LHCN-M2 (cell line): Measurements from ENCODE around the gene RNF31. TPM values are rescaled to one million over a fixed set of nuclear protein-coding genes. Genes with fewer than 3 reads are reported as not detected.
"Not testable (repeated sequence)": the region's sequence is repeated elsewhere in the genome, so short reads cannot be mapped to it uniquely, and the experiment has no call there.

Experiments used
- DNase-seq: peaks from one replicate; pipeline ENCODE4 v3.0.0-alpha.2; 2012; ENCODE audit warnings: low read depth
- total RNA-seq: library from RNA; depleted of rRNA; stranded (reverse); fragments of >200 nt; gene quantifications from 2 replicates; pipeline ENCODE4 v1.2.3, GENCODE V29; 2014; rRNA removed

Gene RNF31
- total RNA-seq, 1 experiment from 2014 or later: 44.2 TPM

- not testable (repeated sequence) for DNase-seq
Observed at GRCh38 chr14:24202538-24202937, 55.2 kb downstream of the RNF31 start.

GRCh38 chr14:24203249-24203886 is 56.1 kb downstream of the RNF31 start:
- not testable (repeated sequence) for DNase-seq

- no peak for DNase-seq
Observed at GRCh38 chr14:24204163-24205146, 57.2 kb downstream of the RNF31 start.

- no peak for DNase-seq
Observed at GRCh38 chr14:24206260-24207103, 59.2 kb downstream of the RNF31 start.

GRCh38 chr14:24207104-24207551 is 59.8 kb downstream of the RNF31 start:
- DNase-seq: no peak

GRCh38 chr14:24207625-24208024 is 60.3 kb downstream of the RNF31 start:
- DNase-seq: no peak

Other genes with a start within 250 kb of the RNF31 start
- 42.1 and 50.6 TPM in 2 replicates for gene DHRS4, start 193.7 kb upstream of the RNF31 start, total RNA-seq
- 6.2 and 10.3 TPM in 2 replicates for gene DHRS4L2, start 158.6 kb upstream of the RNF31 start, total RNA-seq
- gene CARMIL3, start 95.5 kb upstream of the RNF31 start, total RNA-seq: under 0.01 TPM in 1 of 2 replicates, not detected in the other
- not detected in 2 replicates for gene CPNE6, start 75.9 kb upstream of the RNF31 start, total RNA-seq
- 5.1 and 9.4 TPM in 2 replicates for gene PCK2, start 53.2 kb upstream of the RNF31 start, total RNA-seq
- gene DCAF11, start 32.7 kb upstream of the RNF31 start, total RNA-seq: 52.8 and 64.6 TPM in 2 replicates
- gene NRL, start 32.5 kb upstream of the RNF31 start, total RNA-seq: 1.6 and 3.0 TPM in 2 replicates
- gene FITM1, start 16.8 kb upstream of the RNF31 start, total RNA-seq: 8.0 and 12.9 TPM in 2 replicates
- gene PSME1, start 11.3 kb upstream of the RNF31 start, total RNA-seq: 90.0 and 143 TPM in 2 replicates
- gene EMC9, start 5.9 kb upstream of the RNF31 start, total RNA-seq: 25.2 and 25.6 TPM in 2 replicates
- gene PSME2, start 888 bp upstream of the RNF31 start, total RNA-seq: 48.4 and 81.9 TPM in 2 replicates
- 43.3 and 70.1 TPM in 2 replicates for gene IRF9, start 13.8 kb downstream of the RNF31 start, total RNA-seq
- 1.6 and 5.5 TPM in 2 replicates for gene REC8, start 24.6 kb downstream of the RNF31 start, total RNA-seq
- gene IPO4, start 41.3 kb downstream of the RNF31 start, total RNA-seq: 75.0 and 87.9 TPM in 2 replicates
- 84.2 and 85.8 TPM in 2 replicates for gene TM9SF1, start 47.9 kb downstream of the RNF31 start, total RNA-seq
- gene TSSK4, start 58.2 kb downstream of the RNF31 start, total RNA-seq: not detected in 2 replicates
- gene CHMP4A, start 66.0 kb downstream of the RNF31 start, total RNA-seq: 48.6 and 54.1 TPM in 2 replicates
- 16.6 and 18.5 TPM in 2 replicates for gene MDP1, start 68.6 kb downstream of the RNF31 start, total RNA-seq
- 260 and 318 TPM in 2 replicates for gene NEDD8, start 84.9 kb downstream of the RNF31 start, total RNA-seq
- 83.1 and 87.8 TPM in 2 replicates for gene GMPR2, start 85.4 kb downstream of the RNF31 start, total RNA-seq
- 55.9 and 56.6 TPM in 2 replicates for gene TINF2, start 95.1 kb downstream of the RNF31 start, total RNA-seq
- 0.38 and 2.5 TPM in 2 replicates for gene TGM1, start 115.7 kb downstream of the RNF31 start, total RNA-seq
- 29.0 and 29.4 TPM in 2 replicates for gene RABGGTA, start 124.1 kb downstream of the RNF31 start, total RNA-seq
- 14.4 and 16.1 TPM in 2 replicates for gene DHRS1, start 152.3 kb downstream of the RNF31 start, total RNA-seq
- 23.0 and 23.7 TPM in 2 replicates for gene NOP9, start 152.4 kb downstream of the RNF31 start, total RNA-seq
- gene CIDEB, start 160.5 kb downstream of the RNF31 start, total RNA-seq: 0.34 TPM in 1 of 2 replicates, not detected in the other
- gene LTB4R2, start 162.6 kb downstream of the RNF31 start, total RNA-seq: 2.4 and 2.5 TPM in 2 replicates
- gene LTB4R, start 164.0 kb downstream of the RNF31 start, total RNA-seq: 0.90 and 1.7 TPM in 2 replicates
- gene ADCY4, start 187.6 kb downstream of the RNF31 start, total RNA-seq: under 0.01 TPM in 1 of 2 replicates, not detected in the other
- not detected in 2 replicates for gene RIPK3, start 192.5 kb downstream of the RNF31 start, total RNA-seq
- 17.1 and 21.6 TPM in 2 replicates for gene NFATC4, start 220.7 kb downstream of the RNF31 start, total RNA-seq